ENCODE measurements around the gene TAF11L5.
"Not testable (repeated sequence)": the region's sequence is repeated elsewhere in the genome, so short reads cannot be mapped to it uniquely, and the experiment has no call there.

The TAF11L5 gene

GRCh38 chr5:17524935-17525334, at the start of gene TAF11L5:
Gene TAF11L5, plus strand, starts transcription at chr5:17525235.
- not testable (repeated sequence) for DNase-seq (ENCODE audit: low read depth)

- DNase-seq (ENCODE audit: low read depth): no peak
Observed at GRCh38 chr5:17477043-17477442, 48.0 kb upstream of the TAF11L5 start.

GRCh38 chr5:17477573-17478265, 47.3 kb upstream of the TAF11L5 start:
- DNase-seq (ENCODE audit: low read depth): no peak

DNA sequence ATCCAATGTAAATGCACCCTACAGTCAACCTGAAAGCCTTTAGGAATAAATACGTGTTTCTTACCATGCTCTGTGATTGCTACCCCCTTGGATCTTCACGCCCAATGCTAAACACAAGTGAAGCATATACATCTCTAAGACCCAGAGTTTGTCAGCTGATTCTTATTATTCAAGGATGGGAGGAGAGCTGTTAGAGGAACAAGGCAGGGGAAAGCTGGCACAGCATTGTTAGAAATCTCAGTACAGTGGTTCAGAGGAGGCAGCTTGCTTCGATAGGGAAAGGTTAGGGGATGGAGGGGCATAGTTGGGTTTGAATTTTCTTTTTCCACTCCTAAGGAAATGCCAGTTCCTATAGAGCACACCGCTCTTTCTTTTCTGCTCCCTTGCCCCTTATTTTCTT, 43.7 kb upstream of the TAF11L5 start:
- no peak for DNase-seq (ENCODE audit: low read depth)

- DNase-seq (ENCODE audit: low read depth): no peak
Observed at GRCh38 chr5:17482790-17483189, 42.2 kb upstream of the TAF11L5 start.

DNA sequence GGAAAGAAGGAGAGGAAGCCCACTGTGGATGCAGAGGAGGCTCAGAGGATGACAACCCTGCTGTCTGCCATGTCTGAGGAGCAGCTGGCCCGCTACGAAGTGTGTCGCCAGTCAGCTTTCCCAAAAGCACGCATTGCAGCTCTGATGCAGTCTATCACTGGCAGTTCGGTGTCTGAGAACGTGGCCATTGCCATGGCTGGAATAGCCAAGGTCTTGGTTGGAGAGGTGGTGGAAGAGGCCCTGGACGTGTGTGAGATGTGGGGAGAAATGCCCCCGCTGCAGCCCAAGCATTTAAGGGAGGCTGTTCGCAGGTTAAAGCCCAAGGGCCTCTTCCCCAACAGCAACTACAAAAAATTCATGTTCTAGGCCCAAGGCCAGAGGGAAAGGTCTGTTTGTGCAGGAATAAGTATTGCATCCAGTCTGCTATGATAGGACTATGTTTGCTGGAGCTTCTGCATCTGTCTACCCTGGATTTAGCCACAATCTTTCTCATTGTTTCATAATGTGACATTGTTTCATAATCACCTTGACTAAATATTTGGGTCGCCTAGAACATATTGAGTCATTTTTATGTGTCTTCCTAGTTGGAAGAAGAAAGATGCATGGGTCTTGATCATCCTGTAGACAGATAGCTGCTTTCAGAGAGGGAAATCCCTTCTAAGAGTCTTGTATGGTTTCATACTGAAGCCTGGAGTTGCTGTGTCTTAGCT, 38.4 kb upstream of the TAF11L5 start:
- not testable (repeated sequence) for DNase-seq (ENCODE audit: low read depth)

- no peak for DNase-seq (ENCODE audit: low read depth)
Observed at GRCh38 chr5:17487174-17487512, 37.9 kb upstream of the TAF11L5 start.

DNA sequence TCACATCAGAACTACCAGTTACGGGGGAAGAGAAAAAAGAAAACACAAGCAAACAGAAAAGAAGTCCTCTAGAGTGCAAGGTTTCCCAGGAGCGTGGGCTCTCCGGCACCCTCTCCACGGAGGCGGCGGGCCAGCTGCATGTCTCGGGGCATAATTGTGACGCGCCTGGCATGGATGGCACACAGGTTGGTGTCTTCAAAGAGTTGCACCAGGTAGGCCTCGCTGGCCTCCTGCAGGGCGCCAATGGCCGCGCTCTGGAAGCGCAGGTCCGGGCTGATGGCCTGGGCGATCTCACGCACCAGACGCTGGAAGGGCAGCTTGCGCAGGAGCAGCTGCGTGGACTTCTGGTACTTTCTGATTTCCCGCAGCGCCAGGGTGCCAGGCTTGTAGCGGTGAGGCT, 33.8 kb upstream of the TAF11L5 start:
- DNase-seq (ENCODE audit: low read depth): not testable (repeated sequence)

DNA sequence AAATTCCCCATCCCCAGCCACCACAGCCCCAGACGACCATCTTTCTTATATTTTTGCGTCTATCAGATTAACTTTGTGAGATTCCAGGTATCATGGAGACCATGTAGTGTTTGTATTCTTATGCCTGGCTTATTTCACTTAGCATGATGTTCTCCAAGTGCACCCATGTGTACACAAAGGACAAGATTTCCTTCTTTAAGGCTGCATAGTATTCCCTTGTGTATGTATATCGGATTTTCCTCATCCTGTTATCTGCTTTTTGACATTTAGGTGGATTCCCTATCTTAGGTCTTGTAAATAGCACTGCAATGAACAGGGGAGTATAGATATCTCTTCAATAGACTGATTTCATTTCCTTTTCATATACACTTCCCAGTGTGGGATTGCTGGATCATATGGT, 32.3 kb upstream of the TAF11L5 start:
- DNase-seq (ENCODE audit: low read depth): no peak

DNA sequence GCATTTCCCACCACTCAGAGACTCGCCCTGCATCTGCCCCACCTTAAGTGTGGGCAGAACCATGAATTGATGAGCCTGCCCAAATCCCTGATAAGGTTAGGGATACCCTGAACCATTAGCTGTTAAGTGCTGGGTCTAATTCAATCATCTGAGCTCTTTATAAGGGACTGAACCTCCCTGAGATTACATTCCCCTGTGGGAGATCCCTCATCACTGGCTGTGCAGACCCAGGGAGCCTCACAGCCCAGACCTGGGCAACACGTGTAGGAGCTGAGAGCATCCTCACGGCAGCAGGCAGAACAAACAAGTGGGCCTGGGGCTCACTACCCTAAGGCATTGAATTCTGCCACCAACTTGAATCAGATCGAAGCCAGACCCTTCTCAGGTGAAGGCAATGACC, 27.6 kb upstream of the TAF11L5 start:
- DNase-seq (ENCODE audit: low read depth): no peak

GRCh38 chr5:17497931-17498330, 27.1 kb upstream of the TAF11L5 start, which contains the start of gene TAF11L2:
Gene TAF11L2, plus strand, starts transcription at chr5:17498231.
- DNase-seq (ENCODE audit: low read depth): not testable (repeated sequence)

- DNase-seq (ENCODE audit: low read depth): no peak
Observed at GRCh38 chr5:17511775-17512325, 13.2 kb upstream of the TAF11L5 start.

DNA sequence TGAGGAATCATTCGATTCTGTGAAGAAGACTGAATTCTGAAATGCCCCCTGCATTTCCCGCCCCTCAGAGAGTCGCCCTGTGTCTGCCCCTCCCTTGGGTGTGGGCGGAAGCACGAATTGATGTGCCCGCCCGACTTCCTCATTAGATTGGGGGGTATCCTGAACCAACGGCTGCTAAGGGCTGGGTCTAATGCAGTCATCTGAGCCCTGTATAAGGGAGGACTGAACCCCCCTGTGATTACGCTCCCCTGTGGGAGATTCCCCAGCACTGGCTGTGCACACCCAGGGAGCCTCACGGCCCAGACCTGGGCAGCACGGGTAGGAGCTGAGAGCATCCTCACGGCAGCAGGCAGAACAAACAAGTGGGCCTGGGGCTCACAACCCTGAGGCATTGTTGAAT, 7.5 kb upstream of the TAF11L5 start:
- DNase-seq (ENCODE audit: low read depth): not testable (repeated sequence)

DNA sequence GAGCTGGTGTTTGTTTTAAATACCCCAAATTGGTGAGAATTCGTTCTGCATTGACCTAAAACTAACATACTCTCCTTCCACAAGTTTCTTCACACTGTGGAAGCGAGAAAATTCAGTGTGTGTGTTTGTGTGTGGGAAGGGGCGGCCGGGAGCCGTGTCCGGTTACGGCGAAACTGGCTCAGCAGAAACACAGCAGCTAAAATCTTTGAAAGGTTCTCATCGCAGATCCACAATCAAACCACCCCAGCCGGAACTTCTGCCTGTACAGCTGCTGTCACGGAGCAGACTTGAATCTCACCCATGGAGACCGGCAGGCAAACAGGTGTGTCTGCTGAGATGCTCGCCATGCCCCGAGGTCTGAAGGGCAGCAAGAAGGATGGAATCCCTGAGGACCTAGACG, 7.0 kb upstream of the TAF11L5 start, which contains the start of gene TAF11L3:
TSS of gene TAF11L3 (plus strand) at position 301 of the 400 bp plus-strand sequence.
- not testable (repeated sequence) for DNase-seq (ENCODE audit: low read depth)

DNA sequence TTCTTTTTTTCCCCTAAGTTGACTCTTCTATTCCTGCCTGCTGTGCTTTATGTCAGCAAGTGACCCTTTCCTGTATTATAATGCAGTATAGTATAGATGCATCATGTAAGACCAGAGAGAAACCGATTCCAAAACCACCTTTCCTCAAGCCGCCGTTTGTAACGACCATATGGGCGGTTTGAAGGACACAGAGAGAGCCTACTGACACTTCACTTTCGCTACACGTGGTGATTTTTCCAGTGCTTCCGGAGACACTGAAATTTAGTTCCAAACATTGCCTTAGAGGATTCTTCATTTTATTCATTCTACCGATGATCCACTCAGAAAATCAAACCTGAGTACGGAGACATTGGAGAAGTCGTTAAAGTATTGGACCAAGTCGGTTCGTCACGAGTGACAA, 5.5 kb upstream of the TAF11L5 start:
- not testable (repeated sequence) for DNase-seq (ENCODE audit: low read depth)

GRCh38 chr5:17521501-17521900, 3.5 kb upstream of the TAF11L5 start, which contains the start of gene TAF11L4:
Gene TAF11L4, plus strand, starts transcription at chr5:17521801.
- DNase-seq (ENCODE audit: low read depth): not testable (repeated sequence)

- DNase-seq (ENCODE audit: low read depth): not testable (repeated sequence)
Observed at GRCh38 chr5:17526504-17526903, 1.5 kb downstream of the TAF11L5 start.

- not testable (repeated sequence) for DNase-seq (ENCODE audit: low read depth)
Observed at GRCh38 chr5:17528369-17528768, 3.3 kb downstream of the TAF11L5 start, which contains the start of gene TAF11L6. Gene TAF11L6, plus strand, starts transcription at chr5:17528669.

All from activated T-cell treated with anti-CD3 and anti-CD28 coated beads for 24 hours (primary cell).